ENCODE results near the gene GDA.
"Not testable (repeated sequence)": the region's sequence is repeated elsewhere in the genome, so short reads cannot be mapped to it uniquely, and the experiment has no call there.

GDA gene

GRCh38 chr9:72211047-72211446, 61.8 kb downstream of the GDA start:
- no peak for DNase-seq

DNA sequence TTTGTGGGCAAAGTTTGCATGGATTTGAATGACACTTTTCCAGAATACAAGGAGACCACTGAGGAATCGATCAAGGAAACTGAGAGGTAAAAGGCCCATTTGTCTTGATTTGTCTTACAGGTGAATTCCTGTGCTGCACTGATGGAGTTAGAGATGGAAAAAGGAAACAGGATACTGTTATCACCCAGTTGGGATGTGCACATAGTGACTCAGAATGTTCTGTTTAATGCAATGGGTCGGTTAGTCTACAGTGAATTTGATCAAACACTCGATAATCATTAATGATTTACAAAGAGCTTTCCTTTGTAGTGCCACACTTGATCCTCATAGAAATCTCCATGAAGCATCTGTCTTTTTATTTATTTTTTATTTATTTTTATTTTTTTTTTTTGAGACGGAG, 64.7 kb downstream of the GDA start:
- DNase-seq: no peak

DNA sequence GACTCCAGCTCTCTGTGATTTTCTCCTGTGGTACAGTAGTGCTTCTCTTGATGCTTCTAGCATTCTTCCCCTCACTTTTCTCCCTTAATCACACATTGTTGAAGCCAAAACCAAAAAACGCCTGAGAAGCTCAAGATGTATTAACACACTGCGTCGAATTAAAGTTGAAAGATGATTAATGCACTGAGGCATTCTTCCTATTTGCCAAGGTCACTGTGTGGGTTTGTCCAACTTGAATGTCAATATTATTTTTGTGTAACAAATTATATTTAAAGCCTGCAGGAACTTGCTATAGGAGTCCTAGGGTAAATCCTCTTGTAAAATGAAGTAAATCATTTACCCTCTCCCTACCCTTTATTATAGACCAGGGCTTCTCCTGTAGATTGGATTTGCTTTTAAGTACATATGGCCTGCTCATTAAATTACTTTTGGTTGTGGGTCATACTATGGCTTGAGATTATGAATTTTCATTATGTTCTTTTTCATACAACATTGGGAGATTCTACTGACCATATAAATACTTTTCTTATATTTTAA, 68.1 kb downstream of the GDA start:
- no peak for DNase-seq

DNA sequence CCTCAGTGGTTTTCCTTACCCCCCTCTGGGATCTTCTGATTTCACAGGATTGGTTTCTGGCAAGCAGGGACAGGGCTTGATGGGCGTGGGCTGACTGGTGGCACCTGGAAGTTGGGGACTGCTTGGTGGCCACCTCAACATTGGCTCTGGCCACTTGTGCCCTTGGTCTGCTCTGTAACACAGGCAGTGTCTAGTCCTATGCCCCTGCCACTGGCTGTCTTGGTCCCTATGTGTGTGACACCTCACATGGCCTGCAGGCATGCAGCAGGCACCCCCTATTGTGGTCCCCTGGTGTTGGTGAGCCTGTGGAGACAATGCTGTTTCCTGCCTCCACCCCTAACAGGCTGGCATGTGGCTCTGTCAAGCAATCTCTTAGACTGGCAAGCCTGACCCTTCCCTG, 71.3 kb downstream of the GDA start:
- DNase-seq: no peak

- no peak for DNase-seq
Observed at GRCh38 chr9:72226146-72226812, 77.0 kb downstream of the GDA start.

GRCh38 chr9:72228282-72228681, 79.0 kb downstream of the GDA start:
- DNase-seq: no peak

GRCh38 chr9:72232778-72233177, 83.5 kb downstream of the GDA start:
- DNase-seq: no peak

- DNase-seq: no peak
Observed at GRCh38 chr9:72247549-72247948, 98.3 kb downstream of the GDA start.

DNA sequence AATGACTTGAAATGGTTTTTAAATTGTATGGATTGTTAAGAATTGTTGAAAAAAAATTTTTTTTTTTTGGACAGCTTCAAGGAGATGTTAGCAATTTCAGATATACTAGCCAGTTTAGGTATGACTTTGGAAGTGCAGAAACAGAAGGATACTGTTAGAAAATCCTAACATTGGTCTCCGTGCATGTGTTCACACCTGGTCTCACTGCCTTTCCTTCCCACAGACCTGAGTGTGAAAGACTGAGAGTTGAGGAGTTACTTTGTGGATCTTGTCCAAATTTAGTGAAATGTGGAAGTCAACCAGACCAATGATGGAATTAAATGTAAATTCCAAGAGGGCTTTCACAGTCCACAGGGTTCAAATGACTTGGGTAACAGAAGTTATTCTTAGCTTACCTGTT, 102.3 kb downstream of the GDA start:
- DNase-seq: no peak

DNA sequence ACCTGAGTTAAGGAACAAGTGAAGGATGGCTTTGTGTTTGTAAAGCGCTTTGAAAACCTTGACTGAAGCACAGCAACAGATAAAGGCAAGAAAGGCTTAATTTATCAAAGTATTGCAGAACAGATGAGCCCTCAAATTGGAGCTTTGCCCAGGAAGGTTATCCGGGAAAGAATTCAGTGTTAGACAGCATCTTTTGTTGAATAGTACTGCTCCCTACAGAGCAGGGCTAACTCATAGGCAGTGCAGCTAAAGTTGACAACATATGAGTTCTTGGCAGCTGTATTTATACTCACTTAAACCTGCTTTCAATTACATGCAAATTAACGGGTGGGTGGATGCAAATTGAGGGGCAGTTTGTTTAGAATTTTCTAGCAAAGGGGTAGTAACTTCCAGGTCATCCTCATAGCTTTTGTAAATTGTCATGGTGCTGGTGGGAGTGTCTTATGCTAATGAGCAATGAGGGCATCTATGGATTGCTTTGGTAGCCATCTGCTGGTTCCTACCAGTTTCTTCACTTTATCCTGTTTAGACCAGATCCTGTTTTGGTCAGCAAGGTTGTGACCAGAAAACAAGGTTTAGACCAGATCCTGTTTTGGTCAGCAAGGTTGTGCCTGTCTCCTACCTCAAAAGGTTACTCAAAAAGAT, 105.8 kb downstream of the GDA start:
- no peak for DNase-seq

- no peak for DNase-seq
Observed at GRCh38 chr9:72255569-72255968, 106.3 kb downstream of the GDA start.

GRCh38 chr9:72256931-72257330, 107.7 kb downstream of the GDA start:
- no peak for DNase-seq

DNA sequence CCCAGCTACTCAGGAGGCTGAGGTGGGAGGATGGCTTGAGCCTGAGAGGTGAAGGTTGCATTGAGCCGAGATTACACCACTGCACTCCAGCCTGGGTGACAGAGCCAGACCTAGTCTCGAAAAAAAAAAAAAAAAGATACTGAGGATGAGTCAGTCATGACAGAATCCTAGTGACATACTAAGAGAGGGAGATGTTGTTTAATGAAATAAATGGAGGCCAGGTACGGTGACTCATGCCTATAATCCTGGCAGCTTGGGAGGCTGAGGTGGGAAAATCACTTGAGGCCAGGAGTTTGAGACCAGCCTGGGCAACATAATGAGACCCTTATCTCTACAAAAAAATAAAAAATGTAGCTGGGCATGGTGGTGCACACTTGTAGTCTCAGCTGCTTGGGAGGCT, 108.6 kb downstream of the GDA start:
- DNase-seq: no peak

- DNase-seq: no peak
Observed at GRCh38 chr9:72262063-72262462, 112.8 kb downstream of the GDA start.

GRCh38 chr9:72263572-72263971, 114.3 kb downstream of the GDA start:
- no peak for DNase-seq

GRCh38 chr9:72268961-72269360, 119.7 kb downstream of the GDA start:
- DNase-seq: no peak

GRCh38 chr9:72270359-72270758, 121.1 kb downstream of the GDA start:
- DNase-seq: not testable (repeated sequence)

GRCh38 chr9:72271613-72272478, 122.6 kb downstream of the GDA start:
- DNase-seq: peak; percentile 57

DNA sequence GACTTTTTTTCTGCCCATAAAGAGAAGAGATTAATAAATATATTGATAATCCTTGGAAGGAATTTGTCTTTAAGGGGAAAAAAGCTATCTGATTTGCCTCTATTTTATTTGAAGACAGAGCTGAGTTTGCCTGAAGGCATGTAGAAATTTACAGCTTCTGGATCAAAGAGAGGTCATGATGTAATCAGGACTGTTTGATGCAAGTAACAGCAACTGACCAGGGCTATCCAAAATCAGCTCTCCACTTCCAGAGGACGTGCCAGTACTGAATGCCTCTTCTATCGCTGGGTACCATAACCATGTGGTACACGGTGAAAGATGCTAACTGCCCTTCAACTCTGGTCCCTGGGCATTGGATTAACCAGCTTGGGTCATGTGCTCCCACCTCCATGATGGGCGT, 125.2 kb downstream of the GDA start:
- no peak for DNase-seq

DNA sequence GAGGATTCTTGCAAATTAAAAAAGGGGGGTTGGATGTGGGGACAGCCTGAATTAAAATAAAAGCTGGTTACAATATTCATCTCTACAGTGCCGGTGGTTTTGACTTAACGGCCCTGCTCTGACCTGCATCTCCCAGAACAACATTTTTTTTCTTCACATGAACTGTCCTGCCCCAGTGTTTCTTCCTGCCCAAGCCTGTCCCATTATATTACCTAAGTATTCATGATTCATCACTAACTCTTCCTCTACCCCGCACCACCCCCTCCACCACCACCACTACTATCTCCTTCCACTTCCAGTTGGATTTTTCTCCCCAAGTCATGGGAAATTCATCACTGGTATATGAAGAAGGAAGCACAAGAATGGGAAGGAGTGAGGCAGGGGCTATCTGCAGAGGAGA, 125.7 kb downstream of the GDA start:
- DNase-seq: no peak

GRCh38 chr9:72276429-72276828, 127.2 kb downstream of the GDA start:
- DNase-seq: no peak

DNA sequence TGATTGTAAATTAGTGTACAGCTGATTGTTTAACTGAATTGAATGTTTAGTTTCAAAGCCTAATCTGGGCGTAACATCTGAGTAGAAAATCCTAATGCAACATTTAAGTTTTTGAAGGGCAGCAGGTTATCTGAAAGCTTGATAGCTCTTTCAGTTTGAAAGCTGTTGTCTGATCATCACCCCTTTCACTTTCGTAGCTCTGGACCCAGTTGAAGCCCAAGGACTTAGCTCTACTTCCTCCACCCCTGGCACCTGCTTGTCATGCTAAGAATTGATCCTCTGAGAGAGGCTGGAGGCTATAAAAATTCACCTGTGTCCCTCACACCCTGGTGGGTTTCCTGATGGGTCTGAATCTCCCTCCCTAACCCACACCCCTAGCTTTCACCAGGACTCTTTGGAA, 129.7 kb downstream of the GDA start:
- no peak for DNase-seq

DNA sequence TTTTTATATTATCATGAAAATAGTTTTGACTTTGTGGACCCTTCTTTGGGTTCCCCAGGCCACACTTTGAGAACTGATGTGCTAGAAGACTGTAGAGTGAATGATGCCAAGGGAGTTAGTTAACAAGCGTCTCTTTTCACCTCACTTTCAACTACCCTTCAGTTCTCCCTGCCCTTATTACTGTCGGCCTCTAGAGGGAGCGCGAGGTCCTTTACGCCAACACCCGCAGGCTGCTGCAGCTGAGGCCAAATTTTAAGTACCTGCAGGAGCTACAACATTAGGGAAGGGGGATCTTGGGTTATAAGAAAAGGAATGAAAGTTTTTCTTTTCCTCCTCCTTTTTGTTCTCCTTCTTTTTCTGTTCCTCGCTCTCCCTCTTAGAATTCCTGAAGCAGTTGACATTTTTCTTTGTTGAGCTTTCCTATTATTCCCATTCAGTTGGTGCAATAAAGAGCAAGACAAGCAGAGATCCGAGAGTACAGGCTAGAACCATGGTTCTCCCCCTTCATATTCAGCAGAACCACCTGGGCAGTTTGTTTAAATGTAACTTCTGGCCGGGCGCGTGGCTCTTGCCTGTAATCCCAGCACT, 131.8 kb downstream of the GDA start:
- DNase-seq: peak; percentile 12
